ENCODE data around the gene CD84. TPM values are rescaled to one million over a fixed set of nuclear protein-coding genes. Genes with fewer than 3 reads are reported as not detected.
"Not testable (repeated sequence)": the region's sequence is repeated elsewhere in the genome, so short reads cannot be mapped to it uniquely, and the experiment has no call there.

CD84 gene
- total RNA-seq, 1 donor from 2014 or later = not detected

GRCh38 chr1:160608941-160609340 lies 29.6 kb upstream of the CD84 start:
- no peak for DNase-seq (ENCODE audit: low read depth)

- no peak for DNase-seq (ENCODE audit: low read depth)
Observed at GRCh38 chr1:160608514-160608913, 29.2 kb upstream of the CD84 start.

GRCh38 chr1:160608057-160608456 lies 28.8 kb upstream of the CD84 start:
- no peak for DNase-seq (ENCODE audit: low read depth)

GRCh38 chr1:160607672-160608032 lies 28.4 kb upstream of the CD84 start:
- no peak for DNase-seq (ENCODE audit: low read depth)

- peak; percentile 78 for DNase-seq (ENCODE audit: low read depth)
Observed at GRCh38 chr1:160607011-160607671, 27.8 kb upstream of the CD84 start.

- DNase-seq (ENCODE audit: low read depth) = no peak
Observed at GRCh38 chr1:160606611-160607010, 27.3 kb upstream of the CD84 start.

GRCh38 chr1:160605792-160606479 lies 26.6 kb upstream of the CD84 start:
- no peak for DNase-seq (ENCODE audit: low read depth)

- DNase-seq (ENCODE audit: low read depth) = no peak
Observed at GRCh38 chr1:160605205-160605604, 25.9 kb upstream of the CD84 start.

GRCh38 chr1:160597705-160598104 lies 18.4 kb upstream of the CD84 start:
- no peak for DNase-seq (ENCODE audit: low read depth)

GRCh38 chr1:160597051-160597450 lies 17.8 kb upstream of the CD84 start:
- no peak for DNase-seq (ENCODE audit: low read depth)

GRCh38 chr1:160590488-160590887 lies 11.2 kb upstream of the CD84 start:
- no peak for DNase-seq (ENCODE audit: low read depth)

- no peak for DNase-seq (ENCODE audit: low read depth)
Observed at GRCh38 chr1:160588468-160588867, 9.2 kb upstream of the CD84 start.

- DNase-seq (ENCODE audit: low read depth) = no peak
Observed at GRCh38 chr1:160584784-160585183, 5.5 kb upstream of the CD84 start.

GRCh38 chr1:160582976-160583375 lies 3.7 kb upstream of the CD84 start:
- not testable (repeated sequence) for DNase-seq (ENCODE audit: low read depth)

- DNase-seq (ENCODE audit: low read depth) = no peak
Observed at GRCh38 chr1:160581961-160582360, 2.7 kb upstream of the CD84 start.

- no peak for DNase-seq (ENCODE audit: low read depth)
Observed at GRCh38 chr1:160580221-160580812, 1.0 kb upstream of the CD84 start.

- no peak for DNase-seq (ENCODE audit: low read depth)
Observed at GRCh38 chr1:160578525-160579191, 638 bp downstream of the CD84 start.

GRCh38 chr1:160578175-160578524 lies 1.1 kb downstream of the CD84 start:
- DNase-seq (ENCODE audit: low read depth) = no peak

GRCh38 chr1:160577671-160578070 lies 1.6 kb downstream of the CD84 start:
- no peak for DNase-seq (ENCODE audit: low read depth)

GRCh38 chr1:160576884-160577283 lies 2.4 kb downstream of the CD84 start:
- no peak for DNase-seq (ENCODE audit: low read depth)

GRCh38 chr1:160576390-160576789 lies 2.9 kb downstream of the CD84 start:
- DNase-seq (ENCODE audit: low read depth) = no peak

GRCh38 chr1:160575112-160575664 lies 4.1 kb downstream of the CD84 start:
- DNase-seq (ENCODE audit: low read depth) = no peak

- no peak for DNase-seq (ENCODE audit: low read depth)
Observed at GRCh38 chr1:160570840-160571239, 8.5 kb downstream of the CD84 start.

Data from renal cortical epithelial cell (primary cell).